Activated CD4-positive, alpha-beta T cell treated with anti-CD3 and anti-CD28 coated beads, Interleukin-2, amount 10 ng/mL, durations not matched to agents 24 days and 14 days (primary cell): ENCODE measurements around the gene GRIP2. TPM values are rescaled to one million over a fixed set of nuclear protein-coding genes. Genes with fewer than 3 reads are reported as not detected.

ENCODE experiments used
- DNase-seq: peaks from one replicate; pipeline ENCODE4 v3.0.0; 2022
- H3K27ac Mint-ChIP-seq: one replicate; pipeline ENCODE4 v1.8.0; 2022; ENCODE audit warnings: mild to moderate bottlenecking, mixed read lengths
- H3K27me3 Mint-ChIP-seq: one replicate; pipeline ENCODE4 v1.8.0; 2022; ENCODE audit warnings: mixed read lengths
- H3K36me3 Mint-ChIP-seq: one replicate; pipeline ENCODE4 v1.8.0; 2022; ENCODE audit warnings: low read depth, mild to moderate bottlenecking, mixed read lengths
- H3K4me1 Mint-ChIP-seq: one replicate; pipeline ENCODE4 v1.8.0; 2021; ENCODE audit warnings: mixed read lengths
- H3K4me3 Mint-ChIP-seq: one replicate; pipeline ENCODE4 v1.8.0; 2022; ENCODE audit warnings: mild to moderate bottlenecking, moderate library complexity, mixed read lengths
- H3K9me3 Mint-ChIP-seq: one replicate; pipeline ENCODE4 v1.8.0; 2021; ENCODE audit warnings: mixed read lengths
- intact Hi-C: fragments of 100-400 bp; cut with micrococcal nuclease; formaldehyde crosslinking; loops from one replicate; pipeline ENCODE4 v1.15.1; 2023
- total RNA-seq: library from RNA; stranded (reverse); gene quantifications from 2 replicates; pipeline ENCODE4 v1.2.3, GENCODE V29; 2022

Gene GRIP2
- total RNA-seq, 1 donor from 2014 or later, result not detected

DNA sequence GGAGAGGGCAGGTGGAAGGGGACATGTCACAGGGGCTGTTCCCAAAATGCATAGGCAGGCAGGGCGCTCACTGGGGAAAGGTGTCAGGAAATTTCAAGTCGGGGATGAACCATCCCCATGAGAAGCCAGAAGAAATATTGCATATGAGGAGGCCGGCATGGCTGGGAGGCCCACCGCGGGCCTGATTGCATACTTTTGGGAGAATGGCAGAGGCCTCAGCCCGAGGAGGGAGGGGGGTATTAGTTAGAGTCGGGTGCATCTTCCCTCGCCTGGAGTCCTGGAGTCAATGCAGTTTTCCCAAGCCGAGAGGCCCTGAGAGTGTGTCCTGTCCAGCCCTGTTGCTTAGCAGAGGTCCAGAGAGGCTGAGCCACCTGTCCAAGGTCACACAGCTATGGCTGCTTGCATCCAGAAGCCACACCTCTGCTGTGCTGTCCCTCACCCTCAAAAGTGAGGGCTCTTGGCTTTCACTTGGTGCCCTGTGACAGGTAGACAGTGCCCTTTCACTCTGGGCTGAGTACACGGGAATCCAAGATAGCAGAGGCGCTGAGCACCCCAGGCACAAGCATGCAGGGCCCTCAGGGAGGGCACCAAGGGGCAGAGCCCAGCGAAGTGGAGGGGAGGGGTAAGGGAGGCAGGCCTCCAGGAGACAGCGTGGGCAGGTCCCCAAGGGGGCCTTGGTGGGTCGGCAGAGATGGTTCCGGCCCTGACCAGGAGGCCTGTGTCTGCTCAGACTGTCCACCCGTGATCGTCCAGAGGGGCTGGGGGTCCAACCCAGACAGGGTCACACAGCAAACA lies 48.5 kb downstream of the GRIP2 start:
- DNase-seq, result no peak
- no peak overlapping the region for H3K27ac Mint-ChIP-seq
- no peaks in the 10 kb centered on the region for H3K27me3 Mint-ChIP-seq
- no peaks in the 10 kb centered on the region for H3K9me3 Mint-ChIP-seq
- peaks cover 2% of the 10 kb centered on the region for H3K4me1 Mint-ChIP-seq
- no peak overlapping the region for H3K4me3 Mint-ChIP-seq
- H3K36me3 Mint-ChIP-seq, result peaks cover 6% of the 10 kb centered on the region
- intact Hi-C loops, result no loop called here

DNA sequence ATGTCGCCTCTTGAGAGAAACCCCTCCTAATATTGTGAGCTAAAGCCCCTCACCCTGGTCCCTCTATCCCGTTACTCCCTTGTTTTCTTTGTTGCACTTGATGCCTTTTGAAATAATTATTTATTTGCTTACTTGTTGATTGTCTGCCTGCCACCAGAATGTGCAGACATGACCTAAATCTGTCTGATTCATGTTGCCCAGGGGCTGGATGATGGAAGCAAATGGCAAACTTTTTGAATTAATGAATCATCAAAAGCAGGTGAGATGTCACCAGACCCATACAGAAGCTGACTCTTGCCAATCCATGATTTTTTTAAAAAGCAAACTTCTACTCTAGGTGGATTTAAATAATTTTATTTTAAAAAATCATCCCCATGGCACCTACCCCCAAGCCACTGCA lies 49.3 kb downstream of the GRIP2 start:
- no peak overlapping the region for H3K4me3 Mint-ChIP-seq
- peaks cover 2% of the 10 kb centered on the region for H3K4me1 Mint-ChIP-seq
- peaks cover 6% of the 10 kb centered on the region for H3K36me3 Mint-ChIP-seq
- intact Hi-C loops, result no loop called here
- no peaks in the 10 kb centered on the region for H3K9me3 Mint-ChIP-seq
- no peaks in the 10 kb centered on the region for H3K27me3 Mint-ChIP-seq
- DNase-seq, result no peak
- H3K27ac Mint-ChIP-seq, result peak overlapping the region; percentile 14

GRCh38 chr3:14490255-14490654 lies 49.9 kb downstream of the GRIP2 start:
- Mint-ChIP-seq H3K36me3 (peaks cover 6% of the 10 kb centered on the region), H3K9me3 (no peaks in the 10 kb centered on the region), H3K27me3 (no peaks in the 10 kb centered on the region), H3K4me1 (peaks cover 2% of the 10 kb centered on the region), H3K4me3 (no peak overlapping the region), H3K27ac (peak overlapping the region; percentile 14)
- DNase-seq, result no peak
- intact Hi-C loops, result no loop called here

DNA sequence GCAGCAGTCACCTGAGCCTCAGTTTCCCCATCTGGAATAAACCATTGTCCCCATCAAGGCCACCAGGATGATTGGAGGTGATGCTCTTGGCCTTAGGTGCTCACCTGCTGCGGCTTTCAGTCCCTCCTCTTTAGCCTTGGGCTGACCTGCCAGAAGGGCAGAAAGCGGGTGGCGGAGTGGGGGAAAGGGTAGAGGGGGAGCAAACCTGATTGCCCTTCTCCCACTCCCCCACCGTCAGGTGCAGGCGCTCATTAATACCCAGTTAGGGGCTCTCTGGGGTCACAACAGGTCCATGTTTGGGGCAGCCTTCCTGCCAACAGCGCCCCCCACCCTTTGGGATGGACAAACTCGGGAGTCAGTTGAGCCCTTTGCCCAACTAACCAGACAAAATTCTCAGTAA lies 50.5 kb downstream of the GRIP2 start:
- no peak overlapping the region for H3K27ac Mint-ChIP-seq
- no peak for DNase-seq

GRCh38 chr3:14488286-14489041 lies 51.7 kb downstream of the GRIP2 start:
- H3K27me3 Mint-ChIP-seq, result no peaks in the 10 kb centered on the region
- H3K36me3 Mint-ChIP-seq, result peaks cover 18% of the 10 kb centered on the region
- intact Hi-C loops, result no loop called here
- peaks cover 2% of the 10 kb centered on the region for H3K4me1 Mint-ChIP-seq
- H3K4me3 Mint-ChIP-seq, result no peak overlapping the region
- no peaks in the 10 kb centered on the region for H3K9me3 Mint-ChIP-seq
- no peak overlapping the region for H3K27ac Mint-ChIP-seq
- no peak for DNase-seq

More for the DNA sequence above, 50.5 kb downstream of the GRIP2 start:
- H3K27me3 Mint-ChIP-seq, result no peaks in the 10 kb centered on the region
- H3K9me3 Mint-ChIP-seq, result no peaks in the 10 kb centered on the region
- intact Hi-C loops, result no loop called here
- H3K4me1 Mint-ChIP-seq, result peaks cover 2% of the 10 kb centered on the region
- peaks cover 9% of the 10 kb centered on the region for H3K36me3 Mint-ChIP-seq
- no peak overlapping the region for H3K4me3 Mint-ChIP-seq

DNA sequence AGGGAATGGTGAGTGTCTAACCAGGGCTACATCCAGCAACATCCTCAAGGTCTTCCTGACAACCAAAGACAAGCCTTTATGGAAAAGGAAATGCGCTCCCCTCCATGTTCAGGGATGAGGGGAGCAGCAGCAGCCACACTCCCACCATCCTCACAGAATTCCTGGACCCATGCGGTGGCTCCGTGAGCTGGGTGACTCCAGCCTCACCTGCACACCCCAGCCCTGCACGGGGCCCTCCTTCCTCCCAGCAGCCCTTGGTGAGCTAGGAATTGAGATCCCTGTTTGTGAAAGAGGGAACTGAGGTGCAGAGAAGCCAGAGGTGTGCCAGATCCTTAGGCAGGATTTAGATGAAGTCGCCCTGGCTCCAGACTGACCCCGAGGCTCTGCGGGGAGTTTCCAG lies 52.3 kb downstream of the GRIP2 start:
- Mint-ChIP-seq H3K9me3 (no peaks in the 10 kb centered on the region), H3K36me3 (peaks cover 22% of the 10 kb centered on the region), H3K27ac (no peak overlapping the region), H3K4me1 (peaks cover 2% of the 10 kb centered on the region), H3K27me3 (no peaks in the 10 kb centered on the region), H3K4me3 (no peak overlapping the region)
- DNase-seq, result no peak
- intact Hi-C loops, result no loop called here

GRCh38 chr3:14487086-14487485 lies 53.1 kb downstream of the GRIP2 start:
- Mint-ChIP-seq H3K27ac (no peak overlapping the region), H3K4me1 (peaks cover 2% of the 10 kb centered on the region), H3K27me3 (no peaks in the 10 kb centered on the region), H3K36me3 (peaks cover 22% of the 10 kb centered on the region), H3K4me3 (no peak overlapping the region), H3K9me3 (no peaks in the 10 kb centered on the region)
- intact Hi-C loops, result no loop called here
- DNase-seq, result no peak

- H3K4me3 Mint-ChIP-seq, result no peak overlapping the region
Observed at GRCh38 chr3:14486460-14486859, 53.7 kb downstream of the GRIP2 start.

GRCh38 chr3:14485981-14486380 lies 54.2 kb downstream of the GRIP2 start:
- Mint-ChIP-seq H3K9me3 (no peaks in the 10 kb centered on the region), H3K27me3 (no peaks in the 10 kb centered on the region), H3K4me1 (peaks cover 6% of the 10 kb centered on the region), H3K36me3 (peaks cover 30% of the 10 kb centered on the region), H3K27ac (no peak overlapping the region), H3K4me3 (no peak overlapping the region)
- no peak for DNase-seq
- intact Hi-C loops, result no loop called here

More at GRCh38 chr3:14486460-14486859, 53.7 kb downstream of the GRIP2 start:
- no peaks in the 10 kb centered on the region for H3K27me3 Mint-ChIP-seq
- intact Hi-C loops, result no loop called here
- H3K9me3 Mint-ChIP-seq, result no peaks in the 10 kb centered on the region
- no peak for DNase-seq
- H3K4me1 Mint-ChIP-seq, result peaks cover 6% of the 10 kb centered on the region
- H3K27ac Mint-ChIP-seq, result no peak overlapping the region
- H3K36me3 Mint-ChIP-seq, result peaks cover 27% of the 10 kb centered on the region

DNA sequence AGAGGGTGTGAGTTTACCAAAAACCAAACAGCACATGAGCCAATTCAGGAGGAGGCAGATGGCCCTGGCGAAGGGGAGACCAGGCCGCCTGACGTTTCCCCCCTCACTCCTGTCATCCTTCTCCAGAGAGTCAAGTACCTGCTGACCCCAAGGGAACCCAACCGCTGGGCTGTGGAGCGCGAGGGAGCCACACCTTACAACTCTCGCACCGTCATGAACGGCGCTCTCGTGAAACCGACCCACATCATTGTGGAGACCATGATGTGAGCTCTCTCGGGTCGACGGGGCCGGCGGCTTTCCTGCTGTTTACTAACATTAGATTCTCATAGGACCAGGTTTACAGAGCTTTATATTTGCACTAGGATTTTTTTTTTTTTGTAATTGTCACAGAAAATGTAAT lies 55.4 kb downstream of the GRIP2 start:
- H3K4me3 Mint-ChIP-seq, result no peak overlapping the region
- peaks cover 29% of the 10 kb centered on the region for H3K36me3 Mint-ChIP-seq
- H3K27ac Mint-ChIP-seq, result no peak overlapping the region
- H3K9me3 Mint-ChIP-seq, result no peaks in the 10 kb centered on the region
- intact Hi-C loops, result no loop called here
- no peaks in the 10 kb centered on the region for H3K27me3 Mint-ChIP-seq
- peaks cover 6% of the 10 kb centered on the region for H3K4me1 Mint-ChIP-seq
- no peak for DNase-seq

GRCh38 chr3:14483286-14483685 lies 56.9 kb downstream of the GRIP2 start:
- intact Hi-C loops, result no loop called here
- Mint-ChIP-seq H3K27ac (no peak overlapping the region), H3K4me3 (no peak overlapping the region), H3K4me1 (peaks cover 6% of the 10 kb centered on the region), H3K27me3 (no peaks in the 10 kb centered on the region), H3K9me3 (no peaks in the 10 kb centered on the region), H3K36me3 (peaks cover 37% of the 10 kb centered on the region)
- no peak for DNase-seq

DNA sequence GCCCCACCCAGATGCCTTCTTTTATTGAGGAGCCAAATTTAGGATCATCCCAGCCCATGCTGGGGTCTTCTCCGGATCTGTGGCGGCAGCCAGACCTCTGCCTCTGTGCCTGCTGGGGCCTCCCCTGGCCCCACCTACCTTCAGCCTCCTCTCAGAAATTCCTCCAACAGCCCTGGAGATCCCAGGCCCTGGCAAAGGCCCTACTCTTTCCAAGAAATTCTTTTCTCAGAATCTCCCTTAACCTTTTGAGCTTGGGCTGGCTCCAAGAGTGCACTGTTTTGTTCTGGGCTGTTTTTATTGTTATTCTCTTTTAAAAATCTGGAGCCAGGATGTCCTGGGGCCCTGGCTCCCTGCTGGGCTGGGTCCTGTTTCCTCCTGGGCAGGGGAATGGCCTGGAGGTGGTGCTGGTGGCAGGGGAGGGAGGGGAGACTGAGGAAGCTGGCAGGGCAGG lies 57.8 kb downstream of the GRIP2 start:
- no peak for DNase-seq
- peaks cover 45% of the 10 kb centered on the region for H3K36me3 Mint-ChIP-seq
- no peaks in the 10 kb centered on the region for H3K27me3 Mint-ChIP-seq
- peaks cover 6% of the 10 kb centered on the region for H3K4me1 Mint-ChIP-seq
- H3K27ac Mint-ChIP-seq, result no peak overlapping the region
- H3K9me3 Mint-ChIP-seq, result no peaks in the 10 kb centered on the region
- no peak overlapping the region for H3K4me3 Mint-ChIP-seq
- intact Hi-C loops, result no loop called here

DNA sequence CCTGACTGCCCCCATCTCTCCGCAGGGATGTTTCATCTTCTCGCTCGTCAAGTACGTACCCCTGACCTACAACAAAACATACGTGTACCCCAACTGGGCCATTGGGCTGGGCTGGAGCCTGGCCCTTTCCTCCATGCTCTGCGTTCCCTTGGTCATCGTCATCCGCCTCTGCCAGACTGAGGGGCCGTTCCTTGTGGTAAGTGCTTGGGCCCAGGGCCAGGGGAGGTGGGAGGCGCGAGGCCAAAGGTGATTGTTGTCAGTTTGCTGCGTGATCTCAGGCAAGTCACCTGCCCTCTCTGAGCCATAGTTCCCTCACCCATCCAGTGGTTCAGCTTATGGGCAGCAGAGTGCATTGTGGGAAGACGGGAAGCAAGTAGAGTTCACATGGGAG lies 58.5 kb downstream of the GRIP2 start:
- DNase-seq, result no peak
- H3K4me1 Mint-ChIP-seq, result peaks cover 4% of the 10 kb centered on the region
- H3K36me3 Mint-ChIP-seq, result peaks cover 46% of the 10 kb centered on the region
- intact Hi-C loops, result no loop called here
- no peaks in the 10 kb centered on the region for H3K9me3 Mint-ChIP-seq
- no peak overlapping the region for H3K27ac Mint-ChIP-seq
- no peak overlapping the region for H3K4me3 Mint-ChIP-seq
- H3K27me3 Mint-ChIP-seq, result no peaks in the 10 kb centered on the region

- Mint-ChIP-seq H3K36me3 (peaks cover 46% of the 10 kb centered on the region), H3K27ac (peak overlapping the region; percentile 22), H3K9me3 (no peaks in the 10 kb centered on the region), H3K4me3 (no peak overlapping the region), H3K4me1 (peaks cover 4% of the 10 kb centered on the region), H3K27me3 (no peaks in the 10 kb centered on the region)
- intact Hi-C loops, result no loop called here
- no peak for DNase-seq
Observed at GRCh38 chr3:14481018-14481645, 59.0 kb downstream of the GRIP2 start.
